KMS-11 (cell line): Measurements from ENCODE around the gene ASNS.
A peak's percentile ranks its signal among the peaks of the same experiment; 100 is the strongest.
"Not testable (repeated sequence)": the region's sequence is repeated elsewhere in the genome, so short reads cannot be mapped to it uniquely, and the experiment has no call there.

Source experiments
- H2AFZ ChIP-seq: fragments of 200-600 bp; sonication (generic); 2 replicates; pipeline ENCODE4 v1.6.1; 2016; ENCODE audit warnings: antibody characterized with exemption, mixed run types, low read depth
- H3K27ac ChIP-seq: fragments of 200-600 bp; sonication (generic); 2 replicates; pipeline ENCODE4 v1.6.1; 2016; ENCODE audit warnings: mild to moderate bottlenecking, mixed run types
- H3K27me3 ChIP-seq: fragments of 200-600 bp; sonication (generic); 2 replicates; pipeline ENCODE4 v1.6.1; 2017; ENCODE audit warnings: mild to moderate bottlenecking, low read depth, mixed run types, moderate library complexity; ENCODE audit not compliant: insufficient read depth
- H3K36me3 ChIP-seq: fragments of 200-600 bp; sonication (generic); 2 replicates; pipeline ENCODE4 v1.6.1; 2017; ENCODE audit warnings: mild to moderate bottlenecking, mixed run types; ENCODE audit not compliant: insufficient read depth
- H3K4me1 ChIP-seq: fragments of 200-600 bp; sonication (generic); 2 replicates; pipeline ENCODE4 v1.6.1; 2016; ENCODE audit warnings: mild to moderate bottlenecking, low read depth, mixed run types; ENCODE audit not compliant: poor library complexity, severe bottlenecking
- H3K4me2 ChIP-seq: fragments of 200-600 bp; sonication (generic); 2 replicates; pipeline ENCODE4 v1.7.0; 2016; ENCODE audit warnings: mild to moderate bottlenecking, mixed run types
- H3K4me3 ChIP-seq: fragments of 200-600 bp; sonication (generic); IDR thresholded peaks from 2 replicates; pipeline ENCODE4 v1.6.1; 2017; ENCODE audit warnings: low read depth, low read length, mixed read lengths; ENCODE audit not compliant: insufficient read depth
- H3K79me2 ChIP-seq: fragments of 200-600 bp; sonication (generic); 2 replicates; pipeline ENCODE4 v1.6.1; 2016; ENCODE audit warnings: low read depth, mixed run types; ENCODE audit not compliant: insufficient read depth
- H3K9ac ChIP-seq: fragments of 200-600 bp; sonication (generic); 2 replicates; pipeline ENCODE4 v1.6.1; 2016; ENCODE audit warnings: mild to moderate bottlenecking, mixed run types
- H4K20me1 ChIP-seq: fragments of 200-600 bp; sonication (generic); 2 replicates; pipeline ENCODE4 v1.6.1; 2016; ENCODE audit warnings: mild to moderate bottlenecking, mixed run types; ENCODE audit not compliant: insufficient read depth
- TF ChIP-seq, protein P1 (sequence below): fragments of 200-600 bp; sonication (generic); conservative IDR thresholded peaks from 2 replicates; pipeline ENCODE4 v1.6.1; 2017; ENCODE audit warnings: low read depth, mild to moderate bottlenecking, antibody characterized with exemption, low read length, moderate library complexity, mixed read lengths

Gene ASNS

DNA sequence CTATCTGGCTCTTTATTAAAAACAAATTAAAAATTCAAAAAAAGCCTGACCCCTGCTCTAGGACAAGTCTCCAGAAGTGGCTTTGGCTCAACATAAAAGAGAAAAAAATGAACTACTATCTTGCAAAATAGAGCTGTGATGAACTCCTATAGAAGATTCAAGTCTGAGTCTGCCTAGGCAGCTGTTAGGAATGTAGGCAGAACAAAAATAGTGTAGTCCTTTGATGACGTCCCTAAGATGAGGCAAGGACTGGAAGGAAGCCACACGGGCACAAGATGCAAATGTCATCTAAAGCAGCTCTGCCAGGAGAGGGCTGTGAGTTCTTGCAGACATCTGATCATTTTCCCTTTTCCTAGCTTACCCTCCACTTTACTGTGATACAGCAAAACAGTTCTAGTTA lies 20.5 kb downstream of the ASNS start:
- Histone ChIP-seq H4K20me1 (no peaks in the 10 kb centered on the region), H2AFZ (no peak overlapping the region), H3K4me3 (no peak overlapping the region), H3K79me2 (no peaks in the 10 kb centered on the region), H3K27ac (no peak overlapping the region), H3K36me3 (peaks cover 2% of the 10 kb centered on the region; the same call in 1 of the 2 replicates), H3K9ac (no peak overlapping the region), H3K4me1 (no peaks in the 10 kb centered on the region), H3K4me2 (no peak overlapping the region), H3K27me3 (no peaks in the 10 kb centered on the region)
- TF ChIP-seq, protein P1, sequence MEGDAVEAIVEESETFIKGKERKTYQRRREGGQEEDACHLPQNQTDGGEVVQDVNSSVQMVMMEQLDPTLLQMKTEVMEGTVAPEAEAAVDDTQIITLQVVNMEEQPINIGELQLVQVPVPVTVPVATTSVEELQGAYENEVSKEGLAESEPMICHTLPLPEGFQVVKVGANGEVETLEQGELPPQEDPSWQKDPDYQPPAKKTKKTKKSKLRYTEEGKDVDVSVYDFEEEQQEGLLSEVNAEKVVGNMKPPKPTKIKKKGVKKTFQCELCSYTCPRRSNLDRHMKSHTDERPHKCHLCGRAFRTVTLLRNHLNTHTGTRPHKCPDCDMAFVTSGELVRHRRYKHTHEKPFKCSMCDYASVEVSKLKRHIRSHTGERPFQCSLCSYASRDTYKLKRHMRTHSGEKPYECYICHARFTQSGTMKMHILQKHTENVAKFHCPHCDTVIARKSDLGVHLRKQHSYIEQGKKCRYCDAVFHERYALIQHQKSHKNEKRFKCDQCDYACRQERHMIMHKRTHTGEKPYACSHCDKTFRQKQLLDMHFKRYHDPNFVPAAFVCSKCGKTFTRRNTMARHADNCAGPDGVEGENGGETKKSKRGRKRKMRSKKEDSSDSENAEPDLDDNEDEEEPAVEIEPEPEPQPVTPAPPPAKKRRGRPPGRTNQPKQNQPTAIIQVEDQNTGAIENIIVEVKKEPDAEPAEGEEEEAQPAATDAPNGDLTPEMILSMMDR, result no peak

- H3K27ac ChIP-seq, H3K4me1 ChIP-seq, H3K27me3 ChIP-seq, H3K4me3 ChIP-seq, H3K9ac ChIP-seq, H3K36me3 ChIP-seq, H3K4me2 ChIP-seq, H2AFZ ChIP-seq, H4K20me1 ChIP-seq, H3K79me2 ChIP-seq: not testable (repeated sequence)
Observed at GRCh38 chr7:97850262-97851031, 21.8 kb downstream of the ASNS start.

DNA sequence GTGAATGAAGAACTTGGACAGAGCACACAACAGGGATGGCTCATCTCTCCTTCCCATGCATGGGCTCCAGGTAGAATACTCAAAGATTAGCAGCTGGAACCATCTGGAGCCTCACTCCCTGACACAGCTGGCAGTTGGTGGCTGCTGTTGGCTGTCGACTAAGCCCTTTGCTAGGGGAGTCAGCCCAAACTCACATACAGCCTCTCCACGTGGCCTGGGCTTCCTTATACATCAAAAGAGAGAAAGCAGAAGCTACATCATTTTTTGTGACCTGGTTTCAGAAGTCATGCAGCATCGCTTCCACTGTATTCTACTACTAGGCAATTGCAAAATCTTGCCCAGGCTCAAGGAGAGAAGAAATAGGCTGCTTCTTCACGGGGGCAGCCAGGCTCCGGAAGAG lies 24.4 kb downstream of the ASNS start:
- no peak overlapping the region for H2AFZ ChIP-seq
- no peaks in the 10 kb centered on the region for H3K4me1 ChIP-seq
- no peaks in the 10 kb centered on the region for H3K27me3 ChIP-seq
- H3K9ac ChIP-seq, result no peak overlapping the region
- H4K20me1 ChIP-seq, result no peaks in the 10 kb centered on the region
- peaks cover under 1% of the 10 kb centered on the region; the same call in 1 of the 2 replicates for H3K36me3 ChIP-seq
- H3K27ac ChIP-seq, result no peak overlapping the region
- H3K79me2 ChIP-seq, result no peaks in the 10 kb centered on the region
- TF ChIP-seq, protein P1, result no peak
- H3K4me3 ChIP-seq, result no peak overlapping the region
- no peak overlapping the region for H3K4me2 ChIP-seq

DNA sequence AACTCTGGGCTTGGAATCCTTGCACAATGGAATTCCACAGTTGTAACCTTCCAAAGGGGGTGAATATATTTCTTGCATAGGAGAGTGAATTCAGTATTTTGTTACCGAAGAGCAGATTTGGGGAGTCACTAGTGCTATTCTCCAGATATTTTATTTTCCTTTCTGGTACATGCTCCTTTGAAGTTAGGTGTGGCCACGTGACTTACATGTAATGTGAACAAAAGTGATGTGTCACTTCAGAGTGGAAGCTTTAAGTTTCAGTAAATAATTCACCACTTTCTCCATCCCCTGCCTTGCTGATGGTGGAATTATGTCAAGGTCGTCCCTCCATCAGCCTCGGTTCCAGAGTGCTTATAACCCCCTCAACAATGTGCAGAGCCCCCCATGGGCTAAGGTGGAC lies 25.3 kb downstream of the ASNS start:
- no peaks in the 10 kb centered on the region for H3K79me2 ChIP-seq
- TF ChIP-seq, protein P1, result no peak
- no peaks in the 10 kb centered on the region for H3K36me3 ChIP-seq
- H3K27me3 ChIP-seq, result no peaks in the 10 kb centered on the region
- H4K20me1 ChIP-seq, result no peaks in the 10 kb centered on the region
- H3K27ac ChIP-seq, result no peak overlapping the region
- H3K9ac ChIP-seq, result no peak overlapping the region
- H3K4me3 ChIP-seq, result no peak overlapping the region
- H2AFZ ChIP-seq, result no peak overlapping the region
- H3K4me2 ChIP-seq, result no peak overlapping the region
- H3K4me1 ChIP-seq, result no peaks in the 10 kb centered on the region

DNA sequence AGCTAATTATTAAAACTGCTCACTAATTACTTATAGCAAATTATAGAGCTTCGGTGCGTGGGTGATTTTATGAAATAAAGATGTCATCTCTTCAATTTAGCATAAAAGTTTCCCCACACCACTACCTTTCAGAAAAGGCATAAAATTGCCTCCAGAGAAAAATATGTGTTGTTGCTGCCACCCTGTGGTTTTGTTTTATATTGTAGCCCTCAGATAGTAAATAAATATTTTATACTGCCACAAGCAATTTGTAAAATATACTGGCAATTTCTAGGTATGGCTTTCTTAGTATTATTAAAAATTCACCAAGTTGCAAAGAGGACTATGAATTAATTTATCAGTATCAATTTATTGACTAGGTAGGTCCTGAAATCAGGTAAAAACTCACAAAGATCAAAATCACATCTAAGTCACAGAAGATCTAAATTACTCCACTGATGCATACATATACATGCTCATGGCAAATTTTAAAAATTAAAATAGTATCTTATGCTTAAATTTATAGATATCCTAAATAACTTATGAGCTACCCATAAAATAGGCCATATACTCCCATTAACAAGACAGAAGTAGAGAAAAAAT lies 26.5 kb downstream of the ASNS start:
- no peaks in the 10 kb centered on the region for H3K4me1 ChIP-seq
- no peak overlapping the region for H2AFZ ChIP-seq
- TF ChIP-seq, protein P1, result peak; percentile 79
- no peak overlapping the region for H3K4me2 ChIP-seq
- no peaks in the 10 kb centered on the region for H3K79me2 ChIP-seq
- no peaks in the 10 kb centered on the region for H3K27me3 ChIP-seq
- H3K9ac ChIP-seq, result no peak overlapping the region
- H3K4me3 ChIP-seq, result no peak overlapping the region
- H3K27ac ChIP-seq, result no peak overlapping the region
- no peaks in the 10 kb centered on the region for H3K36me3 ChIP-seq
- H4K20me1 ChIP-seq, result no peaks in the 10 kb centered on the region
